Embryonic facial prominence (tissue), 1 donor: ENCODE measurements around the gene ECPAS.
"Not testable (repeated sequence)": the region's sequence is repeated elsewhere in the genome, so short reads cannot be mapped to it uniquely, and the experiment has no call there.

ENCODE experiments used
- DNase-seq: peaks from one replicate; pipeline ENCODE4 v3.0.0-alpha.2; 2016; ENCODE audit errors: extremely low spot score

The ECPAS gene

DNA sequence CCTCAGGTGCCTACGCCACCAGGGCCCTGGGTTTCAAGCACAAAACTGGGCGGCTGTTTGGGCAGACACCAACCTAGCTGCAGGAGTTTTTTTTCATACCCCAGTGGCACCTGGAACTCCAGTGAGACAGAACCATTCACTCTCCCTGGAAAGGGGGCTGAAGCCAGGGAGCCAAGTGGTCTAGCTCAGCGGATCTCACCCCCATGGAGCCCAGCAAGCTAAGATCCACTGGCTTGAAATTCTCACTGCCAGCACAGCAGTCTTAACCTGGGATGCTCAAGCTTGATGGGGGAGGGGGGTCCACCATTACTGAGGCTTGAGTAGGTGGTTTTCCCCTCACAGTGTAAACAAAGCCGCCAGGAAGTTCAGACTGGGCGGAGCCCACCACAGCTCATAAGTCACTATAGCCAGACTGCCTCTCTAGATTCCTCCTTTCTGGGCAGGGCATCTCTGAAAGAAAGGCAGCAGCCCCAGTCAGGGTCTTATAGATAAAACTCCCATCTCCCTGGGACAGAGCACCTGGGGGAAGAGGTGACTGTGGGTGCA, 149.8 kb downstream of the ECPAS start:
- DNase-seq: not testable (repeated sequence)

DNA sequence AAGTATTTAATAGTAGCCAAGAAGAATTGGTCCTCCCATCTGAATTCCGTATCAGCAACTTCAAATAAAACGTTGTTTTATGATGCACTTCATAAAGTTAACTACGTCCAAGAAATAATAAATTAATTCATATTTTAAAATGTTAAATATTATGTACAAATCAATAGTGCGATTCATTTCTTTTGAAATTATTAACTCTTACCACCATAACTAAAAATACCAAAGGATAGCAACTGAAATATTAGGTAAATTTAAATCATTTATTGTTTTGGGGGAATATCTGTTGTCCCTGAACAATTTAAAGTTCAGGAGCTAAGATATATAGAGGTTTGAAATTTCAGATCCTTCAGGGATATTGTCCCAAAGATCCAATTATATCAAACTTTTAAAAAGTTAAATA, 154.1 kb downstream of the ECPAS start, which contains the start of gene OR2K2:
TSS of gene OR2K2 (minus strand) at position 101 of the 400 bp plus-strand sequence. CDS start 1,791 bp downstream, outside the sequence.
- no peak for DNase-seq

DNA sequence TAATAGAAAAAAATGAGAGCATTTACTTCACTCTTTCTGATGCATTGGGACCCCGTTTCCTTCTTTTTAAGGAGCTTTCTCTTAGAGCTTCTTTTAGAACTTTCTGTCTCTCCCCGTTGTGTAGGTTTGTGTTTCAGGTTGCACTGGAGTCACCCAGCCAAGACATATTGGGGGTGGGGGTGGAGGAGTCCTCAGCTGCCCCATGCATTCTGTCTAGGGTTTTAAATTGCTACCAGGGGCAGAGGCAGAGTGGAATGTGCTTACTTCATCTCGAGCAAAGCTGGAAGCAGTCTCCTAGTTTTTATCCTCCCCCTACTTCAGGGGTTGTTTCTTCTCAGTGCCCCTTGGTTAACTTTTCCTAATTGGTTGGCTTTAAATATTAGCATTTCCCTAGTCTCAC, 163.6 kb downstream of the ECPAS start:
- DNase-seq: no peak

DNA sequence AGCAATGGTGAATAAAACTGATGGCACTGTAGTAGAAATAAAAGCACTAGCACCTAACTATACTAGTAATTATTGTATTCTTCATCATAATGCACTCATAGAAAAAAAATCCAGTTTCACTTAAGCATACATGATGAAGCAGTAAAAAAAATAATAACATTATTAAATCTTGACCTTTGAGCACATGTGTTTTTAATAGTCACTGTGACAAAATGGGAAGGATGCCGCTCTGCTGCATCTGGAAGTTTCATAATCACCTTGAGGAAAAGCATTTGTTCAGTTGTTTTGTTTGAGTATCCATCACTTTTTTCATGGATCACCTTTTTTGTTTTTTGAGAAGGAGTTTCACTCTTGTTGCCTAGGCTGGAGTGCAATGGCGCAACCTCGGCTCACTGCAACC, 167.4 kb downstream of the ECPAS start:
- DNase-seq: no peak
